CD14-positive monocyte (primary cell): ENCODE measurements around the gene SLC6A20. TPM values are rescaled to one million over a fixed set of nuclear protein-coding genes. Genes with fewer than 3 reads are reported as not detected.
A peak's percentile ranks its signal among the peaks of the same experiment; 100 is the strongest.

Source experiments
- DNase-seq, 3 donors: peaks; one replicate each; pipeline ENCODE4 v3.0.0-alpha.2; 2011 to 2022
- H2AFZ ChIP-seq: 2 replicates; pipeline ENCODE4 v1.6.0; 2012; ENCODE audit warnings: mild to moderate bottlenecking, low read depth, low read length, inconsistent platforms; ENCODE audit not compliant: insufficient read depth, poor library complexity, severe bottlenecking
- H3K27ac ChIP-seq, 2 donors: 1 replicate in 1 of 2; 2 replicates in 1 of 2; pipeline ENCODE4 v1.5.1; 2012 to 2013; ENCODE audit warnings: low read length in 2 of 2, control low read depth in 1 of 2, inconsistent platforms in 1 of 2, low read depth in 1 of 2, mild to moderate bottlenecking in 1 of 2
- H3K27me3 ChIP-seq, 2 donors: one replicate each; pipeline versions ENCODE4 v1.6.0 to v1.6.1; 2011 to 2013; ENCODE audit warnings: low read length in 2 of 2; ENCODE audit not compliant: control insufficient read depth in 2 of 2, insufficient read depth in 2 of 2
- H3K36me3 ChIP-seq, 2 donors: replicated peaks in 1 of 2; 1 replicate in 1 of 2; 2 replicates in 1 of 2; pipeline versions ENCODE4 v1.5.1 to v1.6.1; 2012 to 2013; ENCODE audit warnings: low read length in 2 of 2, control low read depth in 1 of 2, inconsistent platforms in 1 of 2, mild to moderate bottlenecking in 1 of 2; ENCODE audit not compliant: insufficient read depth in 2 of 2, control insufficient read depth in 1 of 2
- H3K4me1 ChIP-seq, 2 donors: 1 replicate in 1 of 2; 2 replicates in 1 of 2; pipeline versions ENCODE4 v1.5.1 to v1.6.1; 2012 to 2013; ENCODE audit warnings: low read length in 2 of 2, control low read depth in 1 of 2, inconsistent platforms in 1 of 2, mild to moderate bottlenecking in 1 of 2, moderate library complexity in 1 of 2; ENCODE audit not compliant: insufficient read depth in 2 of 2, control insufficient read depth in 1 of 2
- H3K4me2 ChIP-seq: replicated peaks from 2 replicates; pipeline ENCODE3; 2012; ENCODE audit warnings: low read length, moderate library complexity, mild to moderate bottlenecking; ENCODE audit not compliant: poor library complexity, severe bottlenecking; ENCODE audit errors: extremely low read depth
- H3K4me3 ChIP-seq, 3 experiments: fragments of 200-600 bp in 1 of 3; sonication (generic) in 1 of 3; replicated peaks in 1 of 3; 1 replicate in 2 of 3; 2 replicates in 1 of 3; pipeline ENCODE4 v1.5.1; 2011 to 2013; ENCODE audit warnings: low read length in 3 of 3, mild to moderate bottlenecking in 3 of 3, control low read depth in 2 of 3, low read depth in 2 of 3, inconsistent platforms in 1 of 3, moderate library complexity in 1 of 3
- H3K79me2 ChIP-seq: 2 replicates; pipeline ENCODE4 v1.6.0; 2012; ENCODE audit warnings: mild to moderate bottlenecking, control low read depth, inconsistent platforms, low read length, moderate library complexity; ENCODE audit not compliant: insufficient read depth
- H3K9ac ChIP-seq: 2 replicates; pipeline ENCODE4 v1.6.0; 2017; ENCODE audit warnings: low read length, mild to moderate bottlenecking; ENCODE audit not compliant: insufficient read depth, poor library complexity, severe bottlenecking
- H3K9me3 ChIP-seq, 2 donors: replicated peaks in 1 of 2; 1 replicate in 1 of 2; 2 replicates in 1 of 2; pipeline versions ENCODE4 v1.5.1 to v1.6.1; 2012 to 2013; ENCODE audit warnings: low read length in 2 of 2, control low read depth in 1 of 2; ENCODE audit not compliant: control insufficient read depth in 1 of 2, insufficient read depth in 1 of 2
- H4K20me1 ChIP-seq: 2 replicates; pipeline ENCODE4 v1.6.0; 2012; ENCODE audit warnings: mild to moderate bottlenecking, low read length, control low read depth, moderate library complexity; ENCODE audit not compliant: insufficient read depth
- H3K27ac Mint-ChIP-seq, 7 donors: one replicate each; pipeline ENCODE4 v1.8.0; 2020; ENCODE audit warnings: mild to moderate bottlenecking in 7 of 7, mixed read lengths in 7 of 7, moderate library complexity in 6 of 7, inconsistent platforms in 2 of 7
- H3K27me3 Mint-ChIP-seq, 3 donors: one replicate each; pipeline ENCODE4 v1.8.0; 2021 to 2022; ENCODE audit warnings: low read depth in 3 of 3, mild to moderate bottlenecking in 3 of 3, mixed read lengths in 3 of 3, moderate library complexity in 3 of 3, inconsistent platforms in 1 of 3
- H3K36me3 Mint-ChIP-seq, 2 donors: one replicate each; pipeline ENCODE4 v1.8.0; 2020; ENCODE audit warnings: mixed read lengths in 2 of 2, inconsistent platforms in 1 of 2, mild to moderate bottlenecking in 1 of 2
- H3K4me1 Mint-ChIP-seq: one replicate; pipeline ENCODE4 v1.8.0; 2020; ENCODE audit warnings: mild to moderate bottlenecking, mixed read lengths
- H3K4me3 Mint-ChIP-seq, 2 donors: one replicate each; pipeline ENCODE4 v1.8.0; 2020; ENCODE audit warnings: mild to moderate bottlenecking in 2 of 2, mixed read lengths in 2 of 2, moderate library complexity in 1 of 2
- H3K9me3 Mint-ChIP-seq, 7 donors: one replicate each; pipeline ENCODE4 v1.8.0; 2020 to 2022; ENCODE audit warnings: mixed read lengths in 7 of 7, mild to moderate bottlenecking in 6 of 7, moderate library complexity in 6 of 7, inconsistent platforms in 2 of 7
- WGBS: methylation state at CpG from one replicate; pipeline ENCODE4 v1.1.5; 2013; ENCODE audit warnings: missing lambda C conversion rate; ENCODE audit not compliant: insufficient coverage; 5-methylcytosine and 5-hydroxymethylcytosine counted together
- intact Hi-C, 2 donors: fragments of 100-400 bp; cut with micrococcal nuclease; formaldehyde crosslinking; loops; one replicate each; pipeline versions ENCODE4 v1.15.0 to v1.15.1; 2023
- polyA plus RNA-seq, 3 donors: library from polyadenylated mRNA; depleted of rRNA in 1 of 3; unstranded in 2 of 3; stranded (reverse) in 1 of 3; fragments of 300-500 nt in 2 of 3; fragments of >200 nt in 1 of 3; fragmentation: Illumina TruSeq in 2 of 3; gene quantifications; 1 replicate in 2 of 3; 2 replicates in 1 of 3; pipeline ENCODE4 v1.2.3, GENCODE V29; 2012 to 2021
- TF ChIP-seq, protein P1 (sequence below): fragments of 200-600 bp; IDR thresholded peaks from one replicate; pipeline ENCODE4 v1.8.0; 2022; ENCODE audit warnings: antibody characterized with exemption, mild to moderate bottlenecking

Gene SLC6A20
- polyA plus RNA-seq, 3 donors: not detected

- intact Hi-C loops: no loop called here
- no peak overlapping the region for H3K27ac ChIP-seq
- no peak overlapping the region for H2AFZ ChIP-seq
- 95% methylated on average over 6 of the region's 8 CpGs for WGBS
- H3K27me3 ChIP-seq: no peaks in the 10 kb centered on the region
- Mint-ChIP-seq H3K27me3 (peaks cover 3 to 9% (median 6%) of the 10 kb centered on the region in 3 donors), H3K4me1 (no peaks in the 10 kb centered on the region), H3K4me3 (no peak overlapping the region), H3K36me3 (no peaks in the 10 kb centered on the region), H3K27ac (peak overlapping the region in 1 of 7 donors; percentile 68), H3K9me3 (no peaks in the 10 kb centered on the region)
- TF ChIP-seq, protein P1, sequence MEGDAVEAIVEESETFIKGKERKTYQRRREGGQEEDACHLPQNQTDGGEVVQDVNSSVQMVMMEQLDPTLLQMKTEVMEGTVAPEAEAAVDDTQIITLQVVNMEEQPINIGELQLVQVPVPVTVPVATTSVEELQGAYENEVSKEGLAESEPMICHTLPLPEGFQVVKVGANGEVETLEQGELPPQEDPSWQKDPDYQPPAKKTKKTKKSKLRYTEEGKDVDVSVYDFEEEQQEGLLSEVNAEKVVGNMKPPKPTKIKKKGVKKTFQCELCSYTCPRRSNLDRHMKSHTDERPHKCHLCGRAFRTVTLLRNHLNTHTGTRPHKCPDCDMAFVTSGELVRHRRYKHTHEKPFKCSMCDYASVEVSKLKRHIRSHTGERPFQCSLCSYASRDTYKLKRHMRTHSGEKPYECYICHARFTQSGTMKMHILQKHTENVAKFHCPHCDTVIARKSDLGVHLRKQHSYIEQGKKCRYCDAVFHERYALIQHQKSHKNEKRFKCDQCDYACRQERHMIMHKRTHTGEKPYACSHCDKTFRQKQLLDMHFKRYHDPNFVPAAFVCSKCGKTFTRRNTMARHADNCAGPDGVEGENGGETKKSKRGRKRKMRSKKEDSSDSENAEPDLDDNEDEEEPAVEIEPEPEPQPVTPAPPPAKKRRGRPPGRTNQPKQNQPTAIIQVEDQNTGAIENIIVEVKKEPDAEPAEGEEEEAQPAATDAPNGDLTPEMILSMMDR: no peak
- no peak overlapping the region for H3K9ac ChIP-seq
- H3K4me1 ChIP-seq: no peaks in the 10 kb centered on the region
- no peaks in the 10 kb centered on the region for H3K36me3 ChIP-seq
- H4K20me1 ChIP-seq: no peaks in the 10 kb centered on the region
- no peak overlapping the region for H3K4me2 ChIP-seq
- H3K9me3 ChIP-seq: no peaks in the 10 kb centered on the region
- H3K4me3 ChIP-seq: no peak overlapping the region
- H3K79me2 ChIP-seq: no peaks in the 10 kb centered on the region
- DNase-seq: no peak
Observed at GRCh38 chr3:45777111-45777745, 19.1 kb downstream of the SLC6A20 start.

DNA sequence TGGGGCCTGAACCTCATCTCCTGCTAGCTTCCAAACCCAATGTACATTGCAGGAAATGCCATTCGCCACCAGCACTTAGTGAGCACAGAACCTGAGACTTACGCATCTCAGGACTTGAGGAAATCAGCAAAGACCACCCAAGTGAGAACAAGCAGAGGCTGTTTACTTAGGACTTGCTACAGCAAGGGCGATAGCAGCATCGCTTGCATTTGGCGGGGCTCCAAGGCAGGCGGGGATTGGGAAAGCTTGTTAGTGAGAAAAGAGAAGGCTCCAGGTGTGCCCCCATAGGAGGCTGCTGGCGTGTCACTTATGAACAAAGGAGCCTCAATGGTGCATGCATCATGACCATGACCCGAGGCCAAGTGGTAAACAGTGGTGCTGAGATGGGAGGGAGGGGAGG is 19.7 kb downstream of the SLC6A20 start:
- no peaks in the 10 kb centered on the region for H4K20me1 ChIP-seq
- DNase-seq: no peak
- Mint-ChIP-seq H3K27me3 (peaks cover 6 to 9% (median 6%) of the 10 kb centered on the region in 3 donors), H3K27ac (no peak overlapping the region), H3K9me3 (peaks cover 0 to under 1% (median 0%) of the 10 kb centered on the region in 7 donors), H3K36me3 (no peaks in the 10 kb centered on the region), H3K4me1 (no peaks in the 10 kb centered on the region), H3K4me3 (no peak overlapping the region)
- WGBS: 99% methylated on average over 8 of the region's 8 CpGs
- TF ChIP-seq, protein P1: no peak
- no peak overlapping the region for H2AFZ ChIP-seq
- H3K27ac ChIP-seq: no peak overlapping the region
- no peak overlapping the region for H3K4me2 ChIP-seq
- H3K9me3 ChIP-seq: no peaks in the 10 kb centered on the region
- no peaks in the 10 kb centered on the region for H3K79me2 ChIP-seq
- intact Hi-C loops: no loop called here
- no peaks in the 10 kb centered on the region for H3K36me3 ChIP-seq
- no peaks in the 10 kb centered on the region for H3K27me3 ChIP-seq
- no peak overlapping the region for H3K9ac ChIP-seq
- no peaks in the 10 kb centered on the region for H3K4me1 ChIP-seq
- no peak overlapping the region for H3K4me3 ChIP-seq
